Left colon (tissue), 2 donors: ENCODE results near the gene DSC1. TPM values are rescaled to one million over a fixed set of nuclear protein-coding genes. Genes with fewer than 3 reads are reported as not detected.

Experiments used
- ATAC-seq: fragments of 200-7000 bp; cut with Tn5 transposase; one replicate; pipeline ENCODE4 v1.9.1; 2020; ENCODE audit warnings: mild to moderate bottlenecking, moderate library complexity
- DNase-seq, 2 donors: peaks; one replicate each; pipeline ENCODE4 v3.0.0-alpha.2; 2020
- intact Hi-C, 2 donors: fragments of 100-400 bp; cut with DNase I in 1 of 2; cut with micrococcal nuclease in 1 of 2; formaldehyde crosslinking; loops; one replicate each; pipeline versions ENCODE4 v1.11.2 to v1.14.0; 2022; cut with DNase I, micrococcal nuclease
- long read RNA-seq: library from polyadenylated mRNA; unstranded; transcript quantifications from one replicate; pipeline ENCODE4 v2.0.0, GENCODE V29; 2021
- total RNA-seq, 2 donors: library from RNA; stranded (reverse); fragmentation: NEBNext Ultra II Directional; extraction: Animal tissue kit (Norgen Biotek cat#: 25700); gene quantifications; one replicate each; pipeline ENCODE4 v1.2.1, GENCODE V29; 2021
- donor health status: DM: no; HTN: no; CAD: no.
- donor health status: DM: yes; HTN: yes; CAD: no.

The DSC1 gene, protein sequence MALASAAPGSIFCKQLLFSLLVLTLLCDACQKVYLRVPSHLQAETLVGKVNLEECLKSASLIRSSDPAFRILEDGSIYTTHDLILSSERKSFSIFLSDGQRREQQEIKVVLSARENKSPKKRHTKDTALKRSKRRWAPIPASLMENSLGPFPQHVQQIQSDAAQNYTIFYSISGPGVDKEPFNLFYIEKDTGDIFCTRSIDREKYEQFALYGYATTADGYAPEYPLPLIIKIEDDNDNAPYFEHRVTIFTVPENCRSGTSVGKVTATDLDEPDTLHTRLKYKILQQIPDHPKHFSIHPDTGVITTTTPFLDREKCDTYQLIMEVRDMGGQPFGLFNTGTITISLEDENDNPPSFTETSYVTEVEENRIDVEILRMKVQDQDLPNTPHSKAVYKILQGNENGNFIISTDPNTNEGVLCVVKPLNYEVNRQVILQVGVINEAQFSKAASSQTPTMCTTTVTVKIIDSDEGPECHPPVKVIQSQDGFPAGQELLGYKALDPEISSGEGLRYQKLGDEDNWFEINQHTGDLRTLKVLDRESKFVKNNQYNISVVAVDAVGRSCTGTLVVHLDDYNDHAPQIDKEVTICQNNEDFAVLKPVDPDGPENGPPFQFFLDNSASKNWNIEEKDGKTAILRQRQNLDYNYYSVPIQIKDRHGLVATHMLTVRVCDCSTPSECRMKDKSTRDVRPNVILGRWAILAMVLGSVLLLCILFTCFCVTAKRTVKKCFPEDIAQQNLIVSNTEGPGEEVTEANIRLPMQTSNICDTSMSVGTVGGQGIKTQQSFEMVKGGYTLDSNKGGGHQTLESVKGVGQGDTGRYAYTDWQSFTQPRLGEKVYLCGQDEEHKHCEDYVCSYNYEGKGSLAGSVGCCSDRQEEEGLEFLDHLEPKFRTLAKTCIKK
- total RNA-seq: not detected
- long read RNA-seq: 0 reads

DNA sequence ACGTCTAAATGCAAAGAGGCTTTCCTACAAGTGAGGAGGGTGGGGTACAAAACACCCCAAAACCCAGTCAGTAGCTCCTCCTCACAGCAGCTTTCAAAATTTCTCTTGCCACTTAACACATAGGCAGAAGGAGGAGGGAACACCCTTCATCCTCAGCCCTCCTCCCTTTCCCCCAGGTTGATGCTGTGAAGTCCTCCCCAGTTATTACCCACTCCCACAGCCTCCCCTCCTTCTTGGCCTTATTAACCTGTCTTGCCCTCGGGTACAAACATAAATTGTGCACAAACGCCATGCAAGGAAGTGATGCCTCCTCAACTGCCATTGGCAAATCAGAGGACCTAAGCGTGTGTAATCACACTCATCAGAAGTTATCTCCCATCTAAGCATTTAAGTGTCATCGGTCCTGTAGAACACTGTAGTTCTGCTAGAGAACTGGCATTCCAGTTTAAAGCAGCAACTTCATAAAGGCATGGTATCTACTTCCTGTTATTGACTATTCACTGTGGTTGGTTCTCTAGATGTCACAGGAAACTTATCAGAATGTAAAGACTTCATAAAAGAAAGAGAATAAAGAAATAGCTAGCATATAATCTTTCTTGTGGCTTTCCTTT lies at the start of gene DSC1:
Gene DSC1 (minus strand): TSS at position 32 of the 611 bp plus-strand sequence. CDS start 262 bp downstream, outside the sequence.
- ATAC-seq: no peak
- intact Hi-C loops: no loop called here
- no peak for DNase-seq

DNA sequence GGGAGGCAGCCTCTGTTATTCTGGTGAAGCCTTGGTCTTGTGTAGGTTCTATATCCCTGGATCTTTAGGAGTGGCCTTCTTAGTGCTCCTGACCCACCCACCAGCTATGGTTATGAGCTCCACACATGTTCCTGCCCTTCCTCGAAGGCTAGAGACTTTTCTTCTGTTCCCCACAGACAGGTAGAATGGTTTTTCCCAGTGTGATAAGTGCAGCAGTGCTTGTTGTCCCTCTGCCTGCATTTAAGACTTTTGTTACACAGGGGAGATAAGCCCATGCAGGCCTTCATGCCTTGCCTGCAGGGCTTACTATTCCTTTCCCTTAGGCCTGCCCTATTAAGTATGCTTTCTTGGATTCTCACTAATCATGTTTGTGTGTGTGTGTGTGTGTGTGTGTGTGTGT lies 48.4 kb upstream of the DSC1 start:
- intact Hi-C loops: no loop called here
- ATAC-seq (no peak), DNase-seq (no peak)

DNA sequence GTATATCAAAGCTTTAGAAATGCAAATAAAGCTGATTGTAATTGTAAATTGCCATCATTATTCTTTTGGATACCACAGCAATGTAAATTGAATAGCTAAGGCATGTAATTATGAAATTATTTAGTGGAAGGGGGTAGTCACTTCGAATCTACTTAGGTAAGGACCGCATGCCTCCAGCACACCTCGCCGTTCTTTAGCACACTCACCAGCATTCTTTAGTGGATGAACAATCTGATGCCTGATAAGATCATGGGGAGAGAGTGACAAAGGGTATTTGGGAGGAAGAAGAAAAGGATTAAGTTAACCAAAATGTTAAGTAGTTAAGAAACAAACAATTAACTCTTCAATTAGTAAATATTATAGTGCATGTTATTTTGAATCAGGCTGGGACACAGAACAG lies 46.4 kb upstream of the DSC1 start:
- intact Hi-C loops: no loop called here
- ATAC-seq (no peak), DNase-seq (no peak)

DNA sequence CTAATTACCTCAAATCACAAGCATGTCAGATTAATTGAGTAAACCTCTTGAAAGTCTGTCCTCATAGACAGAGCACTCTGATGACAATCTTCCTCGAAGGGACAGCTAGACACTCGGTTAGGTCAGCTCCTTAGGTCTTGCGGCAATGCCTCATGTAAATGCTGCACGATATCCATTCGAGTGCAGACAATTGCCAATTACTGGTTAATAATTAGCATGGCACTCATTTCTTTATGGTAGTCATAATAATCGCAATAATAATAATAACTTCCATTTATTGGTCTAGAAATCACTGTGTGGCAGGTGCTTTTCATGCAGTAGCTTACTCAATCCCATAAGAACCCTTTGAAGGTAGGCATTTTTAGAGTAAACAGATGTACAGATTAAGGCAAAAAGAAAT lies 44.7 kb upstream of the DSC1 start:
- no peak for DNase-seq
- intact Hi-C loops: no loop called here

DNA sequence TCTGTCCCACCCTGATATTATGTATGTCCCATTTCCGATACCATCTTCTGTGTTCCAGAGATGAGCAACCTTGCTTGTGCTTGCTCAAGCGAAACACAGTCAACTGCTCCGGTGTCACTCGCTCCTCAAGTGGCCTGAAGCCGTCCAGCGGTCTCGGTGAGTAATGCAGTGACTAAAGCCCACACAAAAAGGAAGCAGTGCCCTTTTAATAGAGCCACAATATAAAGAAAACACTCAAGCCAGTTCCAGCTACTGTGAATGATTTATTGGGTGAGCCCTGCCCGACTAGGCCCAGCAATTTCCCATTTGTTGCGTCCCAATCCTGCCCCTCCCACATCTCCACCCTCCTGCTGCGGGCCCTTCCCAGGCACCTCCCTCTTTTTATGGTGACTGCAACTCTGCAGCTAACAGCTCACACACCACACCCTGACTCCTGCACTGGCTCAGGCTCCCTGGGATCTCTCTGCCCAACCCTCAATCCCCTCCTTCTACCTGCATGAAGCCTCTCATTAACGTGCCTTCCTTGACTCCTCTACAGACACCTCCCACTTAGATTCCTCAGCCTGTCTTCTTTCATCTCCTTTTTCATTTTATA lies 44.2 kb upstream of the DSC1 start:
- intact Hi-C loops: no loop called here
- peak; percentile 83 for ATAC-seq
- peak; percentile 85 to 95 for DNase-seq

More for the DNA sequence above, 44.7 kb upstream of the DSC1 start:
- peak; percentile 9 for ATAC-seq

DNA sequence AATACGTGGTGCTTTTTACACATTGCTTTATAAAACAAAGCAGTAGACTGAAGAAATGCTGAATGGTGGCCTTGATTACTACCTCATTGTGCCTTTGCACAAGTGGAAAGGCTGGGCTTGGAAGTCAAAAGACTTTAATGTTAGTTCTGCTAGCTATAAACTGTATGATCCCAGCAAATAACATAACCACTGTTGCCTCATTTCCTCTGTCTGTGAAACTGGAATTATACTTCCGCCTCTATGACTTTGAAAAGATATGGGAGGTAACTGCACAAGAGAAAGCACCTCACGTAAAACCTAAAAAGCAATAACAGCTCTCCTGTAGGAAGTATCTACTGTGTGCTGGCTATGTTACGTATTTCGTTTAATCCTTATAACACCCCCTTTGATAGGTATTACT lies 43.4 kb upstream of the DSC1 start:
- ATAC-seq (peak; percentile 61), DNase-seq (no peak)
- intact Hi-C loops: no loop called here

DNA sequence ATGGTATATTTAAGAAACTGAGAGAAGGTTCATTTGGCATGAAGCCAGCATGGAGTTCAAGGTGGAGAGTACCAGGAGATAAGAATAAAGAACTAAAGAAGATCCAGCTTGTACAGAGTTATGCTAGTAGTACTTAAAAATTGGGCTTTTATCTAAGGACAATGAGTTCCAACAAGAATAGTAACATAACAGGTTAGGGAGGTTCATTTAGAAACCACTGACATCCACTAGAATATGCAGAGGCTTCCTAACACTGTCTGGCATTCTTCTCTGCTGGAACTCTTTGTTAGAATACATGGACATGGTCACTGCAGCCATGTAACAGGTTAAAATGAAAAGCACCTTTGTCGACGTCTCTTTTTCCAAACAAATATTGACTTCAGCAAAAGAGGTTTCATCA lies 42.6 kb upstream of the DSC1 start:
- DNase-seq (no peak), ATAC-seq (no peak)
- intact Hi-C loops: no loop called here

DNA sequence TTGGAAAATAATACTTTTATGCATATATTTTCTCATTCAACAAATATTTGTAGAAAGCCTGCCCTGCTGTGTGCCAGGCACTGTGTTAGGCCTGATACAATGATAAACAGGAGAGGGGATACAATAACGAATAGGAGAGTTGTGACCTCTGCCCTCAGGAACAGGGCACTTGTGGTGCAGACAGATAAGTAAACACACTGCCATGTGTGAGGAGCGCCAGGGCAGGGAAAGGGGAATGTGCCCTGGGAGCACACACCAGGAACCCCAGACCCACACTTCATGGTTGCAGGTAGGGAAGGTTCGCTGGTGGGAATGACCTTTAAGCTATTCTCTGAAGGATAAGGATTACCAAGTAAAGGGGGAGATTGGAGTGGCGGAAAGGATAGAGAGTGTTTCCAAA lies 42.2 kb upstream of the DSC1 start:
- intact Hi-C loops: no loop called here
- DNase-seq (peak; percentile 31 to 38), ATAC-seq (no peak)

DNA sequence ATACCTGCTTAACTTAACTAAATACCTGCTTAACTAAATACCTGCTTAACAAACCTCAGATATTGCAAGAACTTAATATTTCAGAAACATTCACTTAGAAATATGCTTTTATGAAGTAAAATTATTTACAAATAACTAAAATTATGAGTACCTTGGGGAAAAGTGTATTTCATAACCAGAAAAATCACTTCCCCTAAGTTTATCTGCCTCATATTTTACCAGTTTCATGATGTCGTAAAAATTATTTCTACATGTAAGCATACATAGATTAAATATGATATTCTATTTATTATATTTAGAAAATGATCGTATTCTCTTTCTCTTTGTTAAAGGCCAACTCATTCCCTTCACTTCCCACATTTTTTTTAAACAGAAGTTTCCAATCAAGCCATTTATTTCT lies 41.5 kb upstream of the DSC1 start:
- DNase-seq (no peak), ATAC-seq (no peak)
- intact Hi-C loops: no loop called here

DNA sequence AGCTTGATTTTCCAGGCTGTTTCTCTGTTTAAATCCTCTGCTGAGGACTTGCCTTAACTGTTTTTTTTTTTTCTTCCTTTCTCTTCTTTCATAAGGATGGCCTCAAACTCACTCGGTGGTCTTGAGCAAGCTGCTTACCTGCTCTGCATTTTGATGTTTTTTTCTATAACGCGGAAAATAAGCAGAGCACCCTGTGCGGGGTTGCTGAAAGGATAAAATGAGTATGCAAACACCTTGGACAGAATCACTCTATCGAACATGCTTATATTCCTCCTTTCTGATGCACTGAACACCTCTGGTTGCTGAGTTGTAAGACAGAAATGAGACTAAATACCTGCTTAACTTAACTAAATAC lies 41.1 kb upstream of the DSC1 start:
- DNase-seq: no peak
- intact Hi-C loops: no loop called here
- ATAC-seq: no peak

DNA sequence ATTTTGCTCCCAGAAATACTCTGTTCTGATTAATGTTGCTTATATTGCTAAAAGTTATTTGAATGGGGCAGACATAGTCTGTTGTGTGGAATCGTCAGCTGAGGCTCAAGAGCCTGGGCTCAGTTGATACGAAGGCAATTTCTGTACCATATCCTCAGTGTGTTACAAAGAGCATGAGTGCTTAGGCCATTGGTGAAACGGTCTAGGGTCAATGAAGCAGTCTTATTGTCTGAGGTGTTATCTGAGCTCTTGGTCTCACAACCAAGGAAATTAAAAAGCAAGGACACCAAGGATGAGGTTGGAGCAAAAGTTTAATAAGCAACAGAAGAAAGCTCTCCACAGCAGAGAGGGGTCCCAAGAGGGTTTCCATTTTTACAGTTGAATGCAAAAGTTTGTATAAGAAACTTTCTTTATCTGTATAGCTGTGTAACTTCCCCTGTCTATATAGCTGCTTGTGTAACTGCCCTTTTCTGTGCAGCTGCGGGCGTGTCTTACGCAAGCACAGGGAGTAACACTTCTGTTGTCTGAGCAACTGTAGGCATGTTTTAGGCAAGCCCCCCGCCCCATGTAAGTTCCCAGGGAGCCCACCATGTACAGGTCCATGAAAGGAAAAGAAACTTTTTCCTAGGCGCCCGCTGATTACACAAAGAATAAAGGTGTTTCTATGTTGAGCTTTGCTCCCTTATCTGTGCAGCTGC lies 40.6 kb upstream of the DSC1 start:
- DNase-seq: peak; percentile 65 to 67
- ATAC-seq: no peak
- intact Hi-C loops: no loop called here

DNA sequence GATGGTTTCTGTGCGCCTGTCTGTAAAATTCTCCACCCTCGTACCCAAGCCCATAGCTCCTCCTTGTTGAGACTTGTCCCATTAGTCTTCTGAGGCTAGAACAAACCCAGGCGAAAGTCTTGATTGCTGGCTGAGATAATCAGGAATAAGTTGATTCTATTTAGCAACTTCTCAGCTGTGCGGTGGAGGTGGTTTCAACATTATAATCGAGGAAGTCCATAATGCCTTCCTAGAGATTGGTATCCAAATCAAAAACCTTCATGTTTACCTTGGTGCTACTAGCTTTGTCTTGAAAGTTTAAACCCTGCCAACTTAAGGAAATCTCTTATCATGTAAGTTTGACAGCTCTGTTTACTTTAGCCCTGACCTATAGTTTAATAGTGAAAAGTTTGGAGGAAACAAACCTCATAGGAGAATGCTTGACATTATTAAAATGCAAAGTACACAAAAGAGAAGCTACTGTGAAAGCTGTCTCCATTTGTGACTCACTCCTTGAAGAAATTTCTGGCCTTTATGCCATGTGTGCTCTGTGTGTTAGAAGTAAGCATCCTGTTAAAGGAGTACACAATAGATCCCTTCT lies 36.6 kb upstream of the DSC1 start:
- intact Hi-C loops: no loop called here
- DNase-seq (no peak), ATAC-seq (peak; percentile 79)

DNA sequence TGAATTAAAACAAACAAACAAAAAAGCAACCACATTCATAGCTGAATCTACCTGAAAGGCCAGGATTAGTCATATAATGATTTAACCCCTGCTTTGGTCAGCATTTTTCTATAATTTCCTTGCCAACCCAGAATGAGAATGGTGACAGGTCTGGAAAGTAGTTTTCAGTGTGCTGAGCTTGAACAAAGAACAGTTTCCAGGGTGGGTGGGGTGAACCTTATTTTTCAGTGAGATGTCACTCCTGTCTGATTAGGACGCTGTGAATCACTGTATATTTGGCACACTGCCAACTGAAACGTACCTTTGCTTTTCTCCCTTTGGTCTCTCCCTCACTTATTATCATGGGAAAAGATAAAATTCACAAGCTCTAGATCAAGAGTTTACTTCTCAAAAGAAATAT lies 35.0 kb upstream of the DSC1 start:
- intact Hi-C loops: no loop called here
- no peak for DNase-seq
- ATAC-seq: peak; percentile 56

DNA sequence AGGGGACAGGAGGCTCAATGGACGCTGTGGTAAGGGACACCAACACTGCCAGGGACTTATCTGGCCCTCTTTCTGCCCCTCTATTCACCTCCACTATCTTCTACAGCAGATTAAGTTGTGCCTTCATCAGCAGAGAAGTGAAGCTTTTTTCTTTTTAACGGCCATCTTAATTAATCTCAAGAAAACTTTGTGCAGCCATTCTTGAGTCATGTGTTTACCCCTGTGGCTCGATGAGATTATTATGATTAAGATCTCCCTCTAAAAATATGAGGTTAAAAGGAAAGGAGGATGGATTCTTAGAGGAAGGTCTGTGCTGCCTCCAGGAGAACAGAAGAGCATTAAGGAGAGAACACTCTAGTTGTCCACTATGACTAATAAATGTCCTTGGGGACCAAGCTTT lies 32.4 kb upstream of the DSC1 start:
- ATAC-seq (no peak), DNase-seq (no peak)
- intact Hi-C loops: no loop called here

DNA sequence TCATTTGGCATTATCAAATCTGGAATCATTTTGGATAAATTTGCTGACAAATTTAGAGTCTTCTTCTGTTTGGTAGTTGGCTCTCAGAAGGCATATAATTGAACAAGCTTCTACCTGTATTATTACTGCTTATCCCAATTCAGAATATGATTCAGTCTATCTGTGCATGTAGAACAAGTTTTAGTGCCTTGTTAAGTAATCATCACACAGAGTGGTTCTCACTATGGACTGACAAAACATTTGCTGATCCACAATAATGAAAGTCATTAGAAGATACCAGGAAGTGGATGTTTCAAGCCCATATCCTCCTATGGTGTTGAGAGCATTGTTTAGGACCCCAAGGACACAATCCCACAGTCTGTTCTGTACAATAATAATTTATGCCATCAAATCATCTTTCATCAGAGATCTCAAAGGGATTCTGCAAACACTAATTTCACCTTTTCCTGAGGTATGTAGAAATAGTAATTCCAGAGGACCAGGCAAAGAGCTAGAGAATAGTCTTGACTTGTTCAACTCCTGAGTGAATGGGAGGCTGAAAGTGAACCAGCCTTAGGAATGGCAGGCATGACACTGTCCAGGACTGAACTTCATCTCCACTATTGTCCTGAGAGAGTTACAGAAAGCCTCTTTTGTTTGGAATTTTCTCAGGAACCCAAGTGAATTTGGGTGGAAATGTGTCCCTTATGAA lies 29.6 kb upstream of the DSC1 start:
- intact Hi-C loops: no loop called here
- DNase-seq (no peak), ATAC-seq (no peak)

DNA sequence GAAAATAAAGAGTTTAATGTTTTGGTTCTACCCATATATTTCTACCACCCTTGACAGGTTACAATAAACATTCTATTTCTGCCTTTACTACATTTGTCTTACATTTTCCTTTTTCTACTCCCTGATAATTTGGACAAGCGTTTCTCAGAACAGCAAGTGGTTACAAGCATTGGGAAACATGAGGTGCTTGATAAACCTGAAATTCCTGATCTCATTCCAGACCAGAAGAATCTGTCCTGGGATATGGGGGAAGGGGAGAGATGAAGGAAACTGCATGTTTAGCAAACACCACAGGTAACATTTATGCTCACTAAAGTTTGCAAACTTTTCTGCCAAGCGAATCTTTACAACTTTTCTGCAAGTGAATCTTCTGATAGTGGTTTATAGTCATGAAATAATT lies 28.3 kb upstream of the DSC1 start:
- ATAC-seq (no peak), DNase-seq (no peak)
- intact Hi-C loops: no loop called here

DNA sequence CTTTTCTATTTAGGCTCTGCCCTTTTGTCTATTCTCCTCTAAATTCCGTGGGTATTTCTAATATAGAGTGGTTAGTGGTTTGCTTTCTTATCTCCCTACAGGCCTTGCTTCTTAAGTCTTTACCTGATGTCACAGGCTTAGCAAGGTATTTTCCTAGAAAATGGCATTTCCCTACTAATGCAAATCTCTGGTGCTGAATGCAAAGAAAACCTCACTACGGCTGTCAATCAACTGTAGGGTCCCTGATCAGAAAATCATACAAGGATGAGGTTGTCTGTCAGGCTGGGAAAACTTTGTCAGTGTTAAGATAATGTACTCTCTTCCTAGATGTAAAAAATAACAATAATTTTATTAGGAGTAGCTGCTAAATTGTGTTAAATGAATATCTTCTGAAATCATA lies 27.1 kb upstream of the DSC1 start:
- ATAC-seq: no peak
- intact Hi-C loops: no loop called here
- no peak for DNase-seq
